EH (cell line): ENCODE measurements around the gene RBFOX2.
"Not testable (repeated sequence)": the region's sequence is repeated elsewhere in the genome, so short reads cannot be mapped to it uniquely, and the experiment has no call there.

Experiments used
- DNase-seq: peaks from one replicate; pipeline ENCODE4 v3.0.0-alpha.2; 2015; ENCODE audit warnings: low read depth

RBFOX2 gene

DNA sequence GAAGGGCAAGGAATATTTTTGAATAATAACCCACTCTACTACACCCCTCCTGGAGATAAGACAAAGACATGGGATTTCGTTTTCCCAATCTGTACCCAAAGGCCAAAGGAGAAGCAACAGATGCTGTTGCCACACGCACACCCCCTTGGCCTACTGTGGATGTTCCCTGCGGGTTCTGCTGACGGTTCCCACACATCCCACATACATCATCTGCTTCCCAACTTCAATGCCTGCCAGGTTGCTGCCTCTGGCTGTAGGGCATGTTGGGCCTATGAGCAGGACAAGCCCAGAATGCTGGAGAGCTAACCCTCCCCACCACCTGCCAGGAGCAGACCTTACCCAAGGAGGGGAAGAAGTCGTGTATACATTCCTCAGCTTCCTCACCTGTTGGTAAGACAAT lies 13.6 kb upstream of the RBFOX2 start:
- DNase-seq: no peak

DNA sequence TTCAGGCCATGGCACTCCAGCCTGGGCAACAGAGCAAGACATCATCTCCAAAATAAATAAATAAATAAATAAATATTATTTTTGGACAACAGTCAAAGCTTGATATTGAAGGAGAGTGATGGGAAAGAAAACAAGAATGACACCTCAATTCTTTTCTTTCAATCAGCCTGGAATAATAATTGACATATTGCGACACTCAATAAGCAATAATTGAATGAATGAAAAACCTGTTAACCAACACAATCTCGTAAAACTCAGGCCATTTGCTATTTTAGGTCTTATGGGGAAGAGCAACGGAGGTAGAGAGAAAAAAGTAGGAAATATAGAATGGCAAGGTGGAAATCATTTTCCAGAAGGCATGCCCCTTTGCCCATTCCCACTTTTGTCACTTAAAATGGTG lies 10.5 kb upstream of the RBFOX2 start:
- no peak for DNase-seq

DNA sequence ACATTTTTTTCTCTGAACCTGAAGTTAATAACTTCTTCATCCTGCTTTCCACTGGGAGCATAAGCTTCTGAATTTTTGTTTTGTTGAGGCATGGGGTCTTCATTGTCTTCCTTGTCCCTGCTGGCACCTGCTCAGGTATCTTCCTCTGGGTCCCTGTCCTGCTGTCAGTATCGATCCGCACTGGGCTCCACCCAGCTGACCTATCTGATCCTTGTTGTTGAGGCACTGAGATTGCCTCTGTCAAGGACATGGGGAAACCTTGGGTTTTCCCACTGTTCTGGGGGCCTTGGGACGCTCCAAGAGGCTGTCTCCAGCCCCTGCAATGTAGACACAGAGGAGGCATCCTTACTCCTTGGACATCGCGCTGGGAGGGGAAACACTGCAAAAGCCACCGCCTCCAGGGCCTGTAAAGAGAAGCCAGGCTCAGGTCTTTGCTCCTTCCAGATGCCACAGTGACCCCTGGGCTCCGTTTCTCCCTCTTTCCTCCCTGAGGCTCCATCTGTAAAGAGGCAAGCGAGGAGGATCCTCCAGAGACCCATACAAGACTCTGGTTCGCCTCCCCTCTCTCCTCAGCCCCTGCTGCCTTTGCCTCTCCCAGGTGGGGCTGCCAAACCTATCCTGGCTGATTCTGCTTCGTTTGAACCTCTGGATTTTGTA lies 8.6 kb upstream of the RBFOX2 start:
- no peak for DNase-seq

DNA sequence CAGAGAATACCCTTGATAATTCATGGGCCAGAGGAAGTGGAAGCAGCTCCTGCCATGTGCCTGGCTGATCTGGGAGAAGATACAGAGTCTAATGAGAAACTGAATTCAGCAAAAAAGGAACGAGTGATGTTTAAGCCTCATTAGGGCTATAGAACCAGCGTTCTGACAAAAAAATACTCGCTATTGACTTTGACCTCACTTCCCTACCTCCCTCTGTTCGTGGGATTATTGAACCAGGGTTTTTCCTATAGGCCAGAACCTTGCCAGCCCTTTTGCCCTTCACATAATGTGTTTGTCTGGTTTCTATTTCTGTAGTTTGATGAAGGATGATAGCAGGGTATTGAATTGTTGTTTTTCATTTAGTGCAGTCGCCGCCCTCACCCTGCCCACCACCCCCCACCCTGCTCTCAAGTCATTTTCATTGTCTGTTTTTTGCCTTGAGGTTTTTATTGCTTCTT lies 7.6 kb upstream of the RBFOX2 start:
- DNase-seq: no peak

DNA sequence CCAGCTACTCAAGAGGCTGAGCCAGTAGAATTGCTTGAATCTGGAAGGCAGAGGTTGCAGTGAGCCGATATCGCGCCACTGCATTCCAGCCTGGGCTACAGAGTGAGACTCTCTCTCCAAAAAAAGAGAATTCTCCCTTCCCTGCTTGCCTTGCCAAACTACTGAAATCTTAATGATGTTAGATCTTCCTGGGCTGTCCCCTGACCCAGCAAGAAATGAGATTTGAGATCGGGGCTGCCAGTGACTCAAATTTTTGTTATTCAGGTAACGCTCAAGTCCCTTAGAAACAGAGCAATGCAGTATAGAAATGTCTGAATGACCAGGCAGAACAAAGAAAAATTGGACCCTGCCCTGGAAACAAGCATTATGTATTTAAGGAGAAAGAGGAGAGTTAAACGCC lies 4.0 kb upstream of the RBFOX2 start:
- DNase-seq: no peak

DNA sequence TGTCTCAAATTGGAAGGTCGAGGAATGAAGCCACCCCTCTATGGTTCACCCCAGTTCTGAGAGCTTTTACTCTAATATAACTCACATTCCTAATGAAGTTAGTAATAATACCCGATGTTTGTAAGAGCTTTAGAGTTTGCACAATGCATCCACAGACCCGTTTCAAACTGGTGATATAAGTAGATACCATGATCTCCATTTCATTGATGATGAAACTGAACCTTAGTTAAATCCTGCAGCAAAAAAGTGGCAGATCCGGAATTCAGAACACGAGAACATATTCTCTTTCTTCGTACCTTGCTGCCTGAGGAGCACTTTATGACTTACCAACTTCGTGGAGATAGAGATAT lies 757 bp upstream of the RBFOX2 start:
- no peak for DNase-seq

DNA sequence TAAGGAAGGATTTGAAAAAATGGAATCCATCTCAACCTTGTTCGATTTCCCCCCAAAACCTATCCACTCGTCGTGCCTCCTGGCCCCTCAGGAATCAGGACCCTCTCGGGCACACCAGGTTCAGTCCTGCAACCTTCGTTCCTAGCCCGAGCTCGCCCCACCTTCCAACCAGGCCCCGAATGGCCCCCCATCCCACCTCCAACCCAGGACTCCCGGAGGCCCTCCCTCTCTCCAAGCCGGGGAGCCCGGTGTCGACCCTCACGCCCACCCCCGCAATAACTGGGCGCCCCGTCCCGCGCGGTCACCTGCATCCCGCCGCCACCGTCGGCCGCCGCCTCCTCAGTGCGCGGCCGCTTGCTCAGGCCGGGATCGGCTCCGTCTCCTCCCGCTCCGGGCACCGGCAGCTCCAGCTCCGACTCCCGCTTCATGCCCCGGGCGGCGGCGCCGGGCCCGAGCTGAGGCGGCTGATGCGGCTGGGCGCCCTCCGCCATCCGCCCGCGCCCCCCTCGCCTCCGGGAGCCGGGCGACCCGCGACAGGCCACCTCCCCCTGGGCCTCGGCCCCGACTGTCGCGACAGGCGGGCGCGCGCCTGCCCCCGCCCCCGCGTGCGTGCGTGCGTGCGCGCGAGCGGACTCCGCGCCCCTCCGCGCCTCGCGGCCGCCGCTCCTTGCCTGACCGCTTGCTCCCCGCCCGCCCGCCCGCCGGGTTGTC lies 534 bp downstream of the RBFOX2 start:
- DNase-seq: no peak

DNA sequence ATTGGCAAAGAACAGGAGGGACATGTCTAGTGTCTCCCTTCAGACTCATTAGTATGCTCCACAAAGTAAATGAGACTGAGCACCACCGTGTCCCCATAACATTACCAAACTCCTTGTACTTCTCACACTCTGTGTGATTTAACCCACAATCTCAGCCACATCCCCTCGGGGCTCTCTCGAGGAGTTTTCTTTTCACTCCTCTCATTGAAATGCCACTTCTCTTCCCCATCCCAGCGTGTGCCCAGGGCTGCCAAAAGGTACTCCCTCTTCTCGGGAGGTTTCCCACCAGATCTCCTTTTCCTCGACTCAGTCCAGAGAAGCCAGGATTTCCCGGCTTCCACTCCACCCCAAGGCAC lies 1.1 kb downstream of the RBFOX2 start:
- DNase-seq: peak; percentile 45

DNA sequence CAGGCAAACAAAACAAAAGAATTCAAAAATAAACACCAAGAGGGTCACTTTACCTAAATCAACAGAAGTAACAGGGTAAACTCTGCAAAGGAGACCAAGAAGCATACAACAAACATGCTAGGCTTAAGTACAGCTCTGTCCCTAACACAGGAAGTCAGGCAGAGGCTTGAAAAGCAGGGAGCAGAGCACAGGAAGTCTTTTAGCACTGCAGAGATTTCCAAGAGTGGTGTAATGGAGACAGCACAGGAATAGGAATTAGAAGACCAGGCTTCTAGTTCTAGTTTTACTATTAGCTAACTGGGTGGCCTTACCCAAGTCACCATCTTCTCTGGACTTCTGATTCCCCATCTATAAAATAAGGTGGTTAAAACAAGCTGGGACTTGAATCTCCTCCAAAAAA lies 1.9 kb downstream of the RBFOX2 start:
- DNase-seq: peak; percentile 73

DNA sequence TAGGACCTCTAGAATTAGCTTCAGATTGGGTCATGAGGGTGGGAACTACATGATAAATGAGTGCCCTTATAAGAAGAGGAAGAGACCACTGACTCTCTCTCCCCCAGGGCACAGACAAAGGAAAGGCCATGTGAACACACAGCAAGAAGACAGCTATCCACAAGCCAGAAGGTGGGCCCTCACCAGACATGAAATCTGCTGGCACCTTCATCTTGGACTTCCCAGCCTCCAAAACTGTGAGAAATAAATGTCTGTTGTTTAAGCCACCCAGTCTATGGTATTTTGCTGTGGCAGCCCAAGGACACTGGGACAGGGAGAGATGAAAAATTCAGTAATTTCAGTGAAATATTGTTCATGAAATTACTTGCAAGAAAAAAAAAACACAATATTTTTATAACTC lies 5.9 kb downstream of the RBFOX2 start:
- no peak for DNase-seq

DNA sequence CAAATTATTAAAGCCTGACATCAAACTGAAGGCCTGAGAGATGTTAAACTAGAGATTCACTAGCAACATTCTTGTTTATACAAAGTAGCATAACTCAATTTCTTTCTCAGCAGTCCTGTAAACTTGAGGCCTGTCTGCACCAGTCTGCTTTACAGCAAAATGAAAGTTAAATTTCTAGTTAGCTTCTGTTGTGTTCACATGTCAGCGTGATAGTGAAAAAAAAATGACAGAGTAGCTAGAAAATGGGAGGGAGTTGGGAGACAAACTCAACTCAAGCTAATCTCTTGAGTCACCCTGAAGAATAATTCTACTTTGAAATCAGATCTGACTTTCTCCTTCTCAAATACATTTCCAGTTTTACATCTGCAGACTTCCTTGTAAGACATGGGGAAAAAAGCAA lies 6.5 kb downstream of the RBFOX2 start:
- peak; percentile 70 for DNase-seq

DNA sequence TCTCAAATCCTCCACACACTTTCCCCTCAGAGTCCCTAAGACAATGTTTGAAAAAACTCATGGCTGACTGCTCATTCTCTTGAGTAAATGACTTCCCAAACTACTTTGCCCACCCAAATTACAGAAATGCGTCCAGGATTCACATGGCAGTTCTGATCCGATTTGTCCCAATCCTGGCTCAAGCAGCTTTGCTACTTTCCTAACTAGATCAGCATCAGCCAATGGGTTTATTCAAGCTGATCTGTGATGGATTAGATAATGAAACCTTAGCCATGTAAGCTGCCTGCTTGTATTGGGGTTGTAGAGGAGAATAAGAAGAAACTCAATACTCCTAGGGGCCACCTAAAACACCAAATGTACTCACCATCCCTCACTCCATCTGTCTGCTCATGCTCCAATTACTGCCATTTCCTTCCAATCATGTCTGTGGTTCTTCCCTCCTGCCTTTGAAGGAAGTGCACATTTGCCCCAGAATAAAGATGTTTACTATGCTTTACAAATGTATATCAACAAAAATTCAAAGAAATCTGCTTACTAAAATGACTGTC lies 6.9 kb downstream of the RBFOX2 start:
- DNase-seq: peak; percentile 18

DNA sequence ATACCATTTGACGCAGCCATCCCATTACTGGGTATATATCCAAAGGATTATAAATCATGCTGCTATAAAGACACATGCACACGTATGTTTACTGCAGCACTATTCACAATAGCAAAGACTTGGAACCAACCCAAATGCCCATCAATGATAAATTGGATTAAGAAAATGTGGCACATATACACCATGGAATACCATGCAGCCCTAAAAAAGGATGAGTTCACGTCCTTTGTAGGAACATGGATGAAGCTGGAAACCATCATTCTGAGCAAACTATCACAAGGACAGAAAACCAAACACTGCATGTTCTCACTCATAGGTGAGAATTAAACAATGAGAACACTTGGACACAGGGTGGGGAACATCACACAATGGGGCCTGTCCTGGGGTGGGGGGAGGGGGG lies 7.8 kb downstream of the RBFOX2 start:
- not testable (repeated sequence) for DNase-seq

DNA sequence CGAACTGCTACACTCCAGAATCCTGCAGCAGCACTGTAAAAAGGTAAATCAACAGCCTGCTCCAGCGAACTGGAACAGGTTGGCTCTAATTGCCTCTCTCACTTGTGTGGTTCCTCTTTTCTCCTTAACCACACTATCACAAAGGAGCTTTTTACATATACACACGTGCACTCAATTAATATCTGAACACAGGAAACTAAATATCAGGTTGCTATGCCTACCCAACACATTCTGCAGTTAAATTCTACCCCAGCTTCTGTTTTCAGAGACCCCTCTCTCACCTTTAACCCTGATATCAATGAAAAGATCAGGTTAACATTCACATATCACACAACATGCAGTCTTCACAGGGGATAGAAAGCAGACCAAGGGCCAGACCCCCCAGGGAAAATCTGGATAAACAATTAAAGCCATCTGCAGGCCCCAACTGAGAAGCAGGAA lies 11.0 kb downstream of the RBFOX2 start:
- no peak for DNase-seq

DNA sequence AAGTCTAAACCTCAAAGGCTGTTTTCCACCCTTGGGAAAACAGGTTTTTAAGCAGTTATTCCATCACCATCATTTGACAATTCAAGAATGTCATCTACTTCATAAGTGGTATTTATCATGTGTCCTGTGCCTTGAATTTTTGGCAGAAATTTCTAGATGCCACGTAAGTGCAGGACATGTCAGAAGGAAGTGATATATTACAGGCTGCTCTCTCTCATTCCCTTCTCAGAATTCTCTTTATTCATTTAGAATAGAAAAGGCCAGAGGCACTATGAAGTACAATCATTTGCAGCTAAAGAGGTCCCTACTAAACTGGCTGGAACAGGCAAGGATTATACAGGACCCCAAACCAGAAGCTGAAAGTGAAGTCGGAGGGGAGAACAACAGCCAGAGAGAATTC lies 11.9 kb downstream of the RBFOX2 start:
- peak; percentile 32 for DNase-seq

DNA sequence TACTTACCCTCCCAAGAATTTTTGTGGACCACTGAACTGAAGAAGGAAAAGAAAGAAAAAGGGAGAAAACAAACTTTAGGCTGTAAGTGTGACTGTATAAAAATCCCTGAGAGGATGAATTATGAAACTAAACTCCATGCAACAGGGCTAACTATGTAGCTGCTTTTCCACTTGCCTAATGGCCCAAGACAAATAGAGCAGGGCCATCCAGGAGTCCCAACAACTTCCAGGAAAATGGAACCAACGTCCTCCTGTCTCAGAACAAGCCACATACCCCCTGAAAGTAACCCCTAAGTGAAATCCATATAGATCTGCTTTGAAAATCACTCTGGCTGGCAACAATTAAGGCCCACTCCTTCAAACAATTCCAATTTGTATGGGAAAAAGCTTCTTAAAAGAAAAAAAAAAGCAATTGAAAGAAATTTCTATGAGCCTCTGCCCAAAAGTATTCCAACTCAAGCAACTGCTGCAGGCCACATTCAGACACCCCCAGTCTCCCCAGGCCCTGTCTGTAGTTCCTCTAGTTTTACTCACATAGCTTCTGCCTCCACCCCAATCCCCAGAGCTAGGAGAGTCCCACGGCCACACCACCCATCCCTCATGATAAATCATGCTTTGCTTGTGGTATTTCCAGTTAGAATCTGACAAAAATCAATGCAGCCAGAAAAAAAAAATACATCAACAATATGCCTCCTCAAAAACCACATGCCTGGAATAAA lies 12.7 kb downstream of the RBFOX2 start:
- DNase-seq: no peak

DNA sequence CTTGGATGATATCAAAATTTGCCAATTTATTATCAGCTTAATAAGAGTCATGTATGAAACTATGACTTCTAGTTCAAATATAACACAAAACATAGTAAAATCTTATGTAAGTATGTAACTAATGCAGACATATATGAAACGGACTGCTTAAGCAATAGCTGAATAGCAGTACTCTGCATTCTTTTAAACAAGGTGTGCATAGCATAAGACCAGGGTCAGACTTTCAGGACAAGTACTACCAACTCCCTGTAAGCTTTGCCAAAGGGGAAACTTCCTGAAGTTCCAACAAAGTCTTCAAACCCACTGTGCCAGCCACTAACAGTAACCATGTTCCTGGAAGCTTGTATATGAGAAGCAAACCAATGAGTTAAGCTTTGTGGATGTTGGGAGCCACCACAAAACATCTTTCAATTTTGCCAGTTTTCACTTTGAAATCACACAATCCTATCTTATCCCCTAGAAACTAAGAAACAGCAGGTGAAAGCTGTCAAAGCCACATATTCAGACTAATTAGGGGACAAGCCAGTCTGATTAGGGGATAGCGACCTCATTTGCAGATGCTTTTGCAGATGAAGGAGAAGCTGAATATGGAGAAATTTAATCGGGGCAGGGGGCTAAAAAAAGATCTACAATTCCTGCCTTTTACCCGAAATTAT lies 13.3 kb downstream of the RBFOX2 start:
- no peak for DNase-seq

DNA sequence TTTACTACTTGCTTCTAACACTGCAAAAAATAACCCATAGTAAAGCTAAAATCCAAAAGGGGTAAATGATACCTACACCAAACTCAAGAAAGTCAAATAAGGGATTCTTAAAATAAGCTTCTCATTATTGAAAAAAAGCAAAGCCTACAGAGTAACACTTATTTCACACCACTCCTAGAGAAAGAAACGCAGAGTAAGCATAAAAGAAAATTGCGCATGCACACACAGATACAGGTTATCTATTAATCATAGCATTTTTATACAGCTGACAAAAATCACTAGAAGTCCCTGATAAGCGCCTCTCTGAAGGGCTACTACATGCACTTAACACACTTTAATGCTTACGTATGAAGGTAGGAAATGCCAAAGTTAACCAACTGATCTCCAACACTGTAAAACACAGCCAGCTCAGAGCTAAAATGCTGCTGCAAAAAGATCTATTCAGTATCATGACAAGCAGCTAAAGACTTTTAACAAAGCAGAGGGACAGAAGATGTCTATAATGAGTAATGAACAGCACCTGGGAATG lies 14.0 kb downstream of the RBFOX2 start:
- no peak for DNase-seq

DNA sequence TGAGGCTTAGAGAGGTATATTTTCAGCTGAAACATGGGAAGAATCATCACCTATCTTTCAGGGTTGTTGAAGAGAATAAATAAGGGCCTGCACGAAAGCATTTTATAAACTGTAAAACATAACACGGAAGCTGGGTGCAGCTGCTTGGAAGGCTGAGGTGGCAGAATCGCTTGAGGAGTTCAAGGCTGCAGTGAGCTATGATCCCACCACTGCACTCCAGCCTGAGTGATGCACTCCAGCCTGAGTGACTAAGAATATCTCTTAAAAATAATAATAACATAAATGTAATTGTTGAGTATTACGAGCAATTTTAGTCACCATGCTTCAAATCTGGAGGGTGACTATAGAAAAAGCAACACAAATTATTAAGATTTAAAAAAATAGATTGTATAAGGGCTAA lies 16.3 kb downstream of the RBFOX2 start:
- no peak for DNase-seq

DNA sequence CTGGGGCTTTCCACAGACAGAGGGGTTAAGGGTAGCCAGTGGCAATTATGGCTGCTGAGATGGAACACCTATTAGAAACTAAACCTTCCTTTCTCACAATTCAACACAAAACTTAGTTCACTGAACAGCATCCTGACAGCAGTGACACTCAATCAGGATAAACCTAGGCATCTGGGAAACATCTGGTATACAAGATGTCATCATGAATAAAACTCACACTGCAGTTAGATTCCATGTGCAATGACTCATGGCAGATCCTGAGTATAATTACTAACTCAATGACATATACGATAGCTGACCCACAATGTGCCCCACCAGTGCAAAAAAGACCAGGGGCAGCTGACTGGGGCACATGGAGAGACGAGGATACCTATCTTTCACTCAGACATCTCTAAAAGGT lies 17.7 kb downstream of the RBFOX2 start:
- peak; percentile 88 for DNase-seq

DNA sequence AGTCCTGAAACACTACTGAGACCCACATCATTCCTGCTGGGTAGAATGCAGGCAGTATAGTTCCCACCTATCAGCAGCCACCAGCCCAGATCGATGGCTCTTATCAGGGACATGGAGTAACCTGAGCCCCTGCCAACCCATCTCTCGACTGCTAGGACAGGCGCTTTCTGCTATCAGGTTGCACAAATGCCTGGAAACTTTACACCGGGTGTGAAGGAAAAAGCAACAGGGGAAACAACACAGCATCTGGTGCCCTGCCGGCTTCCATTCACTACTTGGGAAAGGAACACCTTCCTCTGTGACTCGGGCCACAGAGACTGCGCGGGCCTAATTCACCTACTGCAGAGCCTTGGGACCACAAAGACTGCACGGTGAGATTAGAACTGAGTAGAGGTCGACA lies 18.5 kb downstream of the RBFOX2 start:
- DNase-seq: no peak

DNA sequence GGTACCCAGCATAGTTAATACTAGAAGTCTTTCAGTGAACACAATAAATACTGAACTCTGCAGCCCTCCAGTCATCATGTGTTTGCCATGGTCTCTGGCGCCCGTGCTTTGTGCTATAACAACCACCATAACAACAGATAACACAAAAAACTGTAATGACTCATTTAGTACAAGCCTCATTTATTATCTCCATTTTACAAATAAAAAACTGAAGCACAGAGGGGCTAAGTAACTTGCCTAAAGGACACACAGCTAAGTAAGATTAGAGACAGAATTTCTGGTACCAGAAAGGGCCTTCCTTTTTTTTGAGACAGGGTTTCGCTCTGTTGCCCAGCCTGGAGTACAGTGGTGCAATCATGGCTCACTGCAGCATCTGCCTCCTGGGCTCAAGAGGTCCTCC lies 19.5 kb downstream of the RBFOX2 start:
- peak; percentile 72 for DNase-seq
